Small intestine (tissue), 7 donors: ENCODE results near the gene ETFB. TPM values are rescaled to one million over a fixed set of nuclear protein-coding genes. Genes with fewer than 3 reads are reported as not detected.

ENCODE experiments used
- DNase-seq, 2 donors: peaks; one replicate each; pipeline versions ENCODE4 v3.0.0 to v3.0.0-alpha.2; 2013
- FAIRE-seq: peaks from 2 replicates; lab custom pipeline; 2012; peaks lifted over from hg19 to GRCh38; lab: Jason Lieb, UNC
- H3K27ac ChIP-seq, 3 donors: one replicate each; pipeline ENCODE4 v1.5.1; 2013; ENCODE audit warnings: low read length in 2 of 3, mild to moderate bottlenecking in 2 of 3, control low read depth in 1 of 3, inconsistent platforms in 1 of 3, low read depth in 1 of 3, moderate library complexity in 1 of 3
- H3K27me3 ChIP-seq, 3 donors: one replicate each; pipeline ENCODE4 v1.6.1; 2013; ENCODE audit warnings: low read length in 3 of 3, inconsistent platforms in 1 of 3; ENCODE audit not compliant: control insufficient read depth in 3 of 3, insufficient read depth in 3 of 3
- H3K36me3 ChIP-seq, 3 donors: one replicate each; pipeline ENCODE4 v1.6.1; 2013; ENCODE audit warnings: low read length in 3 of 3, inconsistent platforms in 1 of 3, low read depth in 1 of 3, mild to moderate bottlenecking in 1 of 3, moderate library complexity in 1 of 3; ENCODE audit not compliant: control insufficient read depth in 3 of 3, insufficient read depth in 2 of 3
- H3K4me1 ChIP-seq, 3 donors: one replicate each; pipeline ENCODE4 v1.6.1; 2013; ENCODE audit warnings: low read length in 2 of 3, inconsistent platforms in 1 of 3, low read depth in 1 of 3, mild to moderate bottlenecking in 1 of 3, moderate library complexity in 1 of 3; ENCODE audit not compliant: control insufficient read depth in 3 of 3, insufficient read depth in 2 of 3
- H3K4me3 ChIP-seq, 3 donors: one replicate each; pipeline ENCODE4 v1.5.1; 2013; ENCODE audit warnings: low read length in 3 of 3, control low read depth in 1 of 3, inconsistent platforms in 1 of 3, low read depth in 1 of 3, mild to moderate bottlenecking in 1 of 3, moderate library complexity in 1 of 3
- H3K9me3 ChIP-seq, 2 donors: one replicate each; pipeline ENCODE4 v1.6.1; 2013; ENCODE audit warnings: low read depth in 1 of 2, low read length in 1 of 2; ENCODE audit not compliant: control insufficient read depth in 2 of 2, insufficient read depth in 1 of 2
- WGBS, 3 donors: extraction: QIAGEN DNeasy Blood & Tissue Kit; methylation state at CpG; one replicate each; pipeline ENCODE4 v1.1.7; 2013; 5-methylcytosine and 5-hydroxymethylcytosine counted together
- polyA plus RNA-seq, 4 donors: library from polyadenylated mRNA; stranded (reverse) in 3 of 4; unstranded in 1 of 4; fragments of 200-250 nt in 3 of 4; fragments of 120-200 nt in 1 of 4; gene quantifications; one replicate each; pipeline versions ENCODE4 v1.2.1 to v1.2.3, GENCODE V29; 2013
- donor health status: healthy with polysubstance abuse.
- donor health status: control.
- donor health status: control.
- donor health status: Bipolar disorder and iron deficiency.
- donor health status: healthy.

The ETFB gene
- polyA plus RNA-seq, 4 donors: 178 to 412 (median 249) TPM

DNA sequence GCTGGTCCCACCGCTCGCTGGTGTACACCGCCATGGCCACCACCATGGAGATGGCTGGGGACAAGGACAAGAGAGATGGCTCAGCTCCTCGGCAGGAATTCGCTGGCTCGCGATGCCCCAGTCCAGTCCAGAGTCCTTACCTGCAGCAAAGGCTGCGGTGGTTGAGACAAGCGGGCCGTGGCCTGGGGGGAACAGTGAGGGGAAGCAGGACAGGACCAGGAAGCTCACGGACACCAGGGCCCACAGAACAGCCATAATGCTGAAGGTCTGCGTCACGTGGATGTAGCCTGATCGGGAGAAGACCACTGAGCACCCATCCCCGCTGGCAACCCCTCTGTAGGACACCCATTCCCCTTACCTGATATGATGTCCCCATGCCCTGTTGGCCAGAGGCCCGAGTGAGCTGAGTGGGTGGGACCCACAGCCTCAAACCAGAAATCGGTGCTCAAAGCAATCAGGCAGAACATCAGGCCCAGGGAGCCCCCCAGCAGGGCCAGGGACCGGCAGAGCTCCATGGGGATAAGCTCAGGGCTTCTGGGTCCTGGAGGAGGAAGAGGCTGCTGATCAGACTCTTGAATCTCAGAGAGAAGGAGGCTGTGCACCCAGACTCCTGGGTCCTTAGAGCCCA lies 5.9 kb upstream of the ETFB start:
- no peak for FAIRE-seq
- Histone ChIP-seq H3K4me3 (peak overlapping the region in 1 of 3 donors; percentile 26), H3K9me3 (no peaks in the 10 kb centered on the region), H3K4me1 (peaks cover 0 to 6% (median 0%) of the 10 kb centered on the region in 3 donors), H3K27ac (peak overlapping the region in 2 of 3 donors; percentile 68 to 72), H3K27me3 (no peaks in the 10 kb centered on the region), H3K36me3 (no peaks in the 10 kb centered on the region)
- WGBS, 3 donors: 61 to 82% (median 81%) methylated on average over 18 of the region's 18 CpGs
- DNase-seq: no peak

DNA sequence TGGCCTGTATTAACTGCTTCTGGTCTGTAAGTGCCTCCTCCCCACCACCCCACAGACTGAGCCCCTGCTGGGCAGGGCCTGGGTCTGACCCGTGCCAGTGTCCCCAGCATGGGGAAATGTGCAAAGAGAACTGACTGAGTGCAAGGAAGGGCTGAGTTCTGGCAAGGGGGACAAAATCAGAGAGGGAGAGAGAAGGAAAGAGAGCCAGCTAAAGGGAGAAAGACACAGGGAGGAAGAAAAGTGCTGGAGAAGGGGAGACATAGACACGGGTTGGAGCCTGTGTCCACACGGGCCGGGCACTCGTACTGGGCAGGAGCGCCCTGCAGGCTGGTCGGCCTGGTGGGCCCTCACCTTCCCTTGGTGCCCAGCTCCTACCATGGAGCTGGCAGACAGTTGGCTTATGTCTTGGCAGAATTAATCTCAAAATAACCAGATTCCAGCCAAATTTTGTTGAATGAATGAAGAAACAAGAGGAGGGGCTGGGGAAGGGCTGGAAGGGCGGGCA lies 5.0 kb upstream of the ETFB start:
- Histone ChIP-seq H3K4me1 (peaks cover 0 to 6% (median 0%) of the 10 kb centered on the region in 3 donors), H3K36me3 (no peaks in the 10 kb centered on the region), H3K4me3 (peak overlapping the region in 1 of 3 donors; percentile 26), H3K27ac (peak overlapping the region in 1 of 3 donors; percentile 6), H3K27me3 (no peaks in the 10 kb centered on the region), H3K9me3 (no peaks in the 10 kb centered on the region)
- FAIRE-seq: no peak
- no peak for DNase-seq
- 67 to 81% (median 77%) methylated on average over 8 of the region's 8 CpGs for WGBS, 3 donors

DNA sequence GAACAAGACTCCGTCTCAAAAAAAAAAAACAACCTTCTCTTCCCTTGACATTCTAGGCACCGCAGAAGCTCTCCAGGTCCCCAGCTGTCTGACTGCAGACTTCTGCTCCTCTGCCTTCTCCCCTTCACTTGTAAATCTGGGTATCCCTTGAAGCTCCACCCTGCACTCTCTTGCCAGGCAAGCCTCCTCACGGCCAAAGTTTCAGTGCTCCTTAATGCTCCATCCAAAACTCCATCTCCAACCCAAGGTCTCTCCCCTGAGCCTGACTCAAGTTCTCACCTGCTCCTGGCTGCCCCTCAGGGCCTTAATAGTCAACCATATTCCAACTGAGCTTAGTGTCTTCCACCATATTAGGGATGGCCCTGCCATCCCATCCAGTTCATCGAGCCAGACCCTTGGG lies 4.0 kb upstream of the ETFB start:
- FAIRE-seq: no peak
- Histone ChIP-seq H3K36me3 (no peaks in the 10 kb centered on the region), H3K9me3 (no peaks in the 10 kb centered on the region), H3K27me3 (no peaks in the 10 kb centered on the region), H3K4me1 (peaks cover 0 to 6% (median 0%) of the 10 kb centered on the region in 3 donors), H3K4me3 (no peak overlapping the region), H3K27ac (peak overlapping the region in 1 of 3 donors; percentile 8)
- 63 to 80% (median 72%) methylated on average over 3 to 4 of the region's 4 CpGs for WGBS, 3 donors
- no peak for DNase-seq

DNA sequence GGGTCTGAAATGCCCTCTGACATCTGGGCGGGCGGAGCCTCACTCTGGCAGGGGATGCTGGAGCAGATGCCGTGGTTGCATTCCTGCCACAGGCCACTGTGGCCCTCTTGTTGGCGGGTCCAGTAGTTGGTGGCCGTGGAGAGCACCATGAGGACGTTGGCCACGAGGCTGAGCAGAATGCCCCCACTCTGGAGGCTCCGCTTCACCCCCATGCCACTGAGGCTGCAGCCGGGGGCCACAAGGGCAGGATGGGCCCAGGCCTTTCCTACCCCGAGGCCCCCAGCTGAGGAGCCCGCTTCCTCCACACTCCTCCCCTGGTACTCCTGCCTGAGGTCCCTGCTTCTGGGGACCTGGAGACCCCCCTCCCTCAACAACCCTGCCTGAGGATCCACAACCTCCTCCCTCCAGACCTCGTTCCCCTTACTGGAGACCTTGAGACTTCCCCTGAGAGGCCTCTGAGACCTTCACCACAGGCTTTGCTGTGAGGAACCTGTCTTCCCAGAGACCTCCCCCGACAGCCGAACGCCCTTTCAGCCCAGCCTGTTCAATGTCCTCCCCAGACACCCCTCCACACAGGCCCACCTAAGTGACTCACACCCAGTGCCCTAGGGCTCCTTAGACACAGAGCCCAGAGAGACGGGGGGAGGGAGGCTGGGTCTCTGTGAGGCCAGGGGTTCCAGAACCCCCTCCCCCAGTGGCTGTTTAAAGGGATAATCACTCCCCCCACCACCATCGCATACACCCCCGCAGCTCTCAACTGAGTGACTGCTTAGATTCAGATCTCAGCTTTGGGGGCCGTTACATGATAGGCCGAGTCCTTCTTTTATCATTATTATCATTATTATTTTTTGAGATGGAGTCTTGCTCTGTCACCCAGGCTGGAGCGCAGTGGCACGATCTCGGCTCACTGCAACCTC lies 2.4 kb upstream of the ETFB start, which contains the start of gene CLDND2:
CLDND2 (minus strand) TSS at position 638 of the 917 bp plus-strand sequence; CDS start at position 212, 426 bp downstream.
- peaks cover 0 to 17% (median 0%) of the 10 kb centered on the region in 3 donors for H3K4me1 ChIP-seq
- peak within 1 kb of the TSS; percentile 54 to 67 (median 64) for H3K4me3 ChIP-seq
- H3K27me3 ChIP-seq: no peaks in the 10 kb centered on the region
- H3K9me3 ChIP-seq: no peaks in the 10 kb centered on the region
- FAIRE-seq: no peak
- peak in 1 of 2 donors; percentile 10 for DNase-seq
- 57 to 65% (median 60%) methylated on average over 19 to 23 of the region's 23 CpGs for WGBS, 3 donors
- H3K27ac ChIP-seq: peak within 1 kb of the TSS; percentile 58 to 89 (median 75)
- H3K36me3 ChIP-seq: peaks cover 0 to 5% (median 0%) of the 10 kb centered on the region in 3 donors

DNA sequence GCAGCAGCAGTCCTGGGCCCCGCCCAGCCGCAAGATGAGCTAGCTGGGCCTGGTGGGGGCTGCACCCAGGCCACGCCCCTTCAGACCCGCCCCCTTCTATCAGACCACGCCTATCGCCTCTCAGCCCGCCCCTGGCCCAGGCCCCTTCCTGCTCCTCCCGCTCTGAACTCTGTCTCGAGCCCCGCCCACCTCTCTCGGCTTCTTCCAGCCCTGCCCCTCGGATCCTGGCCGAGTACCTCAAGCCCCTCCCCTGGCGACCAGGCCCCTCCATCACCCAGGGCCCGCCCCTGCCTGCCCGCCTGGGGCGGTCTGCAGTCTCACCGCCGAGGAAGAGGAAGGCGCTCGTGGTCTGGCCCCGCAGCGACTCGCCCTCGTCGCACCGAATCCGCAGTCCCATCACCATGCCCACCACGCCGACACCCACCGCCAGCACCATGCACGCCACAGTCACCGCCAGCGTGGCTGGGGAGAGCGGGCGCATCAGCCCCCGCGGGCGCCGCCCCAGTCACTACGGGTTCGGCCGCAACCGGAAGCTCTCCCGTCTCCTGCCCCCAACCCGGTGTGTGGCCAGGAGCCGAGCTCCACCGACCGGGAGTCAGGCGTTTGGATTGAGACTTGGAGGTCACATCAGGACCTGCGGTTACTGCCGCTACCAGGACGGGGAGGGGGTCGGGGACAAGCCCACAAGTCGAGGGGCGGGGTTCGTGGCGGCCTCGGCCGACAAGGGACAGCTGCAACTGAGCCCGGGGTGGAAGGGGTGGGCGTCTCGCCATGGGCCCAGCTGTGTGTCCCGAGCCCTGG lies 1.6 kb upstream of the ETFB start:
- FAIRE-seq (no peak), DNase-seq (peak; percentile 98 to 100)
- H3K27me3 ChIP-seq: no peaks in the 10 kb centered on the region
- no peaks in the 10 kb centered on the region for H3K9me3 ChIP-seq
- peaks cover 0 to 24% (median 0%) of the 10 kb centered on the region in 3 donors for H3K4me1 ChIP-seq
- peak overlapping the region; percentile 54 to 81 (median 67) for H3K4me3 ChIP-seq
- peak overlapping the region; percentile 93 to 95 (median 93) for H3K27ac ChIP-seq
- 0 to 1% (median 0%) methylated on average over 42 to 64 of the region's 64 CpGs for WGBS, 3 donors
- H3K36me3 ChIP-seq: peaks cover 0 to 5% (median 0%) of the 10 kb centered on the region in 3 donors

DNA sequence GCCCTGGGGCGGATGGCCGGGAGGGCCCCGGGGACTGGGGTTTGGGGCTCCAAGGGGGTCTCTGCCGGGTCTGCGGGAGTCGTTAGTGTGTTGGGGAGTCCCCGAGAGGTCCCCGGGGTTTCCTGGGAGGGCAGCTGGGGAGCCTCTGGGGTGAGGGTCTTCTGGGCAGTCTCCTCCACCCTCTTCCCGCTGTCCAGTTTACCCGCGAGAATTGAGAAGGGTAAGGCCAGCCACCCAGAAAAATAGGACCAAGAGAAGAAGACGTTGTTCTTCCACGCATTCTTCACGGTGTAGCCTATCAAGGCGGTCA lies 1.0 kb upstream of the ETFB start:
- no peak for DNase-seq
- H3K27me3 ChIP-seq: no peaks in the 10 kb centered on the region
- H3K4me1 ChIP-seq: peaks cover 0 to 30% (median 3%) of the 10 kb centered on the region in 3 donors
- H3K36me3 ChIP-seq: peaks cover 0 to 5% (median 0%) of the 10 kb centered on the region in 3 donors
- peak overlapping the region; percentile 93 to 95 (median 93) for H3K27ac ChIP-seq
- no peaks in the 10 kb centered on the region for H3K9me3 ChIP-seq
- WGBS, 3 donors: 0 to 1% (median 0%) methylated on average over 15 of the region's 15 CpGs
- no peak for FAIRE-seq
- peak overlapping the region; percentile 39 to 81 (median 67) for H3K4me3 ChIP-seq

DNA sequence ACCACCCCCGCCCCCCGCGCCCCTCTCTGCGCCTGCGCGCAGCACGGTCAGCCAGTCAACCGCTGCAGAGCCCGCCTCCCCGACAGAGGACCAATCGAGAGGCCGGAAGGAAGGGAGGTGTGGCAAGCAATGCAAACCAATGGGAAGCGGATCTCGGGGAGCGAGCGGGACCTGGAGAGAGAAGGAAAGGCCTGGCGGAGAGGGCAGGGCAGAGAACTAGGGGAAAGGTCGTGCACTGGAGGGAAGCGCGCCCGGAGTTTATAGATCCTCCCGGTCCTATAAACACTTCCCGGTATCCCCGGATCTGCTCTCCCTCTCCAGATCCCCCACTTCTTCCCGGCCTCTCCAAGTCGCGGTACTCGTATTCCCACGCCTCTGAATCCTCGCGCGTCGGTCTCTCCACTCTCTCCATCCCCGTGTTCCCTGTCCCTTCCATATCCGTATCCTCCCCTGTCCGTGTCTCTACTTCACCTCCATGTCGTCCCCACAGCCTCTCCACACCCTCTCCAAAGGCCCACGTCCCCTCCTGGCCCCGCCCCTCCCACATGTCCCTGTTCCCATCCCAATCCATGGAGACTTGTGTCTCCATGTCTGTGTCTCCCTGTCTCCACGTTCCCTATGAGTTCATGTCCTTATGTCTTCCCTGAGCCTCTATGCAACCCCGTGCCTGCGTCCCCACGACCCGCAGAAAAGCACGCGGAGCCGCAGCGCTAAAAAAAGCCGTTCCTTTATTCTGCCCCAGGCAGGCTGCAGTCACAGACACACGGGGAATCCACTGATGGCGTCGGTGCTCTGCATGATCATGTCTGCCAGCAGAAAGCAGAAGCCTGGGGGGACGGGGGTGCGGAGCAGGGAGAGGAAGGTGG lies 434 bp upstream of the ETFB start:
- H3K4me3 ChIP-seq: peak overlapping the region; percentile 63 to 98 (median 81)

More for the DNA sequence above, 434 bp upstream of the ETFB start:
- WGBS, 3 donors: 0 to 1% (median 1%) methylated on average over 52 to 54 of the region's 54 CpGs
- H3K27me3 ChIP-seq: no peaks in the 10 kb centered on the region
- no peaks in the 10 kb centered on the region for H3K9me3 ChIP-seq
- H3K4me1 ChIP-seq: peaks cover 0 to 36% (median 3%) of the 10 kb centered on the region in 3 donors
- FAIRE-seq (no peak), DNase-seq (peak; percentile 99 to 100)
- H3K27ac ChIP-seq: peak overlapping the region; percentile 93 to 97 (median 97)
- peaks cover 0 to 7% (median 0%) of the 10 kb centered on the region in 3 donors for H3K36me3 ChIP-seq
